NCI-H526 treated with DMSO at 0.1 percent for 48 hours (cell line): Measurements from ENCODE around the gene USF1.
"Not testable (repeated sequence)": the region's sequence is repeated elsewhere in the genome, so short reads cannot be mapped to it uniquely, and the experiment has no call there.

Experiments
- DNase-seq: peaks from one replicate; lab custom pipeline; 2025; lab: John Stamatoyannopoulos, UW

The USF1 gene

GRCh38 chr1:161079436-161080110 is 33.8 kb upstream of the USF1 start:
- no peak for DNase-seq

DNA sequence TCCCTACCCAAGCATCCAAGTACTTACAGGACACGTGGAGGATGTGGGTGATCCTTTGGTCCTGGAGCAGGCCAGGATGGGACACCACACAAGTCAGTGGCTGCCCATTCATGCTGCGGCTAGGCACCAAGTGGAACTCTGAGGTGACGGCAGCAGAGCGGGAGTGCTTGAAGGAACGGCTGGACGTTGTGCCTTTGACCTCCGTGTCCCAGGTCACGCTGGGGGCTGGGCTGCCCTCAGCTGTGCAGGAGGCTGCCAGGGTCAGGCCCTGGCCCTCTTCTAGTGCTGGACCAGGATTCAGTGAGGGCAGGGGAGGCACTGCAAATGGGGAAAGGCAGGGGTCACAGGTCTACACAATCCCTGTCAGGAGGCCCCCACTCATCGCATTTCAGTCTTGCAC is 31.6 kb upstream of the USF1 start:
- no peak for DNase-seq

DNA sequence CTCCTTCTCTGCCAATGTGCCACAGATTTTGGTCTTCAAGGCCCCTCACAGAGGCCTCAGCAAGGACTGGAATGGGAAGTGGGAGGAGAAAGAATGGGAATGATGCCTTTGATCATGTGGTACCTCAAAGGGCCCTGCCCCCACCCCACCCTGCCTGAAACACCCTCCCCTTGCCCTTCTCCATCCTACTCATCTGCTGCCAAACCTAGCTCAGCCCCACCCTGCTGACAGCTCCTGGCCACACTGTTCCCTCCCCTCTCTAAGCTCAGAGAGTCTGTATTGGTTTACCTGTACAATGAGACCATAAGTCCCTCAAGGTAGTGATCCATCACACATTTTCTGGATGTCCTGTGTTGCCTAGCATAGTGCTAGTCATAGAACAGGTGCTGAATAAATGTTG is 30.6 kb upstream of the USF1 start:
- no peak for DNase-seq

DNA sequence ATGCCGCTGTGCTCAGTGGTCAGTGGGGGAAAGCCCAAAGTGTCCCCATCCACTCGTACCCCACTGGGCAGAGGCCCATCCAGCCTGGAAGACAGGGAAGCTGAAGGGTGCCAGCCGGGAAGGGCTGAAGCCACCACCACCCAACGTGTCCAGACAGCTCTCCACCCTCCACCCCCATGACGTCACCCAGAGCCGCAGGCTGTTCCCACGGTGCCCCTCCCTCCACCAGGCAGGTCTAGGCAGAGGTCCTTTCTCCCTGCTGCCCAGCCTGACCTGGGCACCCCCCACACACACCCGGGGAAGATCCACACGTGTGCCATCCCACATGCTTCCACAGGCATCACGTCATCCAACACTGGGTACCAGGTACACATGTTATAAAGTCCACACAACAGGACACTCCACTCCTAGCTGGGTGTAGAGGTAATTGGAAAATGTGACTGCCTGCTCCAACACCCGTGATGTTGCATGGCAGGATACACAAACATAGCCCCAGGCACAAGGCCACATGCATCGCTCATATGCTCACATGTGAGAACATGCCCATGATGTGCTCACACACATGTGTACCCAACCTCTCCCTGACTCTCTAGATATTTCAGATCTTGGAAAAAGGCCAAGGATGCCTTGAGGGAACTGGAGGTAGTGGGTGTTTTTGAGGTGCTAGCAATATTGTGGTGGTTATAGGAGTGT is 29.0 kb upstream of the USF1 start:
- no peak for DNase-seq

DNA sequence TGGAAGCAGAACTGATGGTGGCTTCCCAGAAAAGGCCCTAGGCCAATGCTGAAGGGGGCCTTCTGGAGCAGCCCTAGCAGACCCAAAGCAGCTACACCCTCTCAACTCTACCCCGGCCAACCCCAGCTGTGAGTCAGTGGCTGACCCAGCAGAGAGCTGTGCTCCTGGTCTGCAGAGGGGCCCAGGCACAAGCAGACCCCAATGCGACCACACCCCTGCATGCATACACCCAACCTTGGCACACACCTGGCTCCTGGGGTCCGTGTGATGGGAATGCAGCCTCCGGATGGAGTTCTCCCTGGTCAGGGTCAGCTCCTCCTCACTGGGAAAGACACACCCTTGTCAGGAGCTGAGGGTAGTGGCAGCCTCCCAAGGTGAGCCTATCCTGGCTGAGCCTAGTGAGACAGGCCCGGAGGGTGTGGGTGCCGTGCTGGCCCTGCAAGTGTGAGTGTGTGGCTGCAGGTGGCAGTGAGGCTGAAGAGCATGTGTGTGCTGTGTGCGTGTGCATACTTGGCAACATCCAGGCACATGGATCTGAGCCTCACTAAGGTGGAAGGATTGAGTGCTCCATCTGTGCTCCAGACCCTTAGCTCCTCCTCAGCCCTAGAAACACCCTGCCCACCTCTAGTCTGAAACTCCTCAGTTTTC is 27.8 kb upstream of the USF1 start:
- no peak for DNase-seq

DNA sequence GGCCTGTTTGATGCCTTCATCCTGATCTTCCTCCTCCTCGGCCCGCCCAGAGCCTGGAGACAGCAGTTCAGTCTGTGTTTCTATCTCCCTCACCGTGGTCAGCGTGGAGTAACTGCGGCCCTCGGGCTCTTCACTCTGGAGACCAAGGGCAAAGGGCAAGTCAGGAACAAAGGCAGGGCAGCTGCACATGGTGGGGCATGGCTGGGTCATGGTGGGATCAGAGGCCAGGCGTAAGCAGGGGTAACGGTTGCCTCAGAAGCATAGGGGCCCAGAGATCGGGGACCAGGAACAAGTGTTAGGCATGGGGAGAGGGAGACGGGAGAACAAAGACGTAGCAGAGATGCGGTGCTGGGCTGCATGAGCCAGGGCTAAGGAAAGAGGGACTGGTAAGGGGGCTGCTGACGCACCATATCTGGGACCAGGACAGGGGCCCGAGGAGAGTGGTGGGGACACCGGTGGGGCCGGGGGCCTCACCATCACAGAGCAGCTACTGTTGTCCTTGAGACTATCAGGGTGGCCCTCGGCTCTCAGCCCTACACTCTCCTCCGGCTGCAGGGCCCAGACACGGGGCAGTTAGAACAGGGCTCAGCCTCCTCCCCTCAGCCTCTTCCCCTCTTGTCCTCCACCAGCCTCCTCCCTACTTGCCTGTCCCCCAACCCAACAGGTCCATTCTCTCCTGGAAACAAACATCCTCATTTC is 27.1 kb upstream of the USF1 start:
- no peak for DNase-seq

- peak; percentile 14 for DNase-seq
Measured at GRCh38 chr1:161071886-161072371, 26.2 kb upstream of the USF1 start.

DNA sequence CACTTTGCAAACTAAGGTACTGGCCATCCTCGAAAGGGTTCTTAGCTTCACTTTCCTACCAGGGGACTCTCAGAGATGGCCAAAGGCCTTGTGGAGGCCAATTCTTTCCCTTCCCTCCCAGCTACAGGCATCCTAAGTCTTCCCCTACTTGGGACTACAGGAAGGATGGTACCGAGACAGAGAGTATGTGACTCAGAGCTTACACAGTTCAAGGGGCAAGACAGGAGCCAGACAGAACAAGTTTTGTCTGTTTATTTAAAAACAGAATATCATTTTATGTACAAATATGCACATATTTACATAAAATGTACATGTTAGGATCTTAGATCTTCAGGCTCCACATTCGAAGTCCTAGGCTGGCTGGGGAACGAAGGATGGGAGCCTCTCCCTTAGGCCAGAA is 25.0 kb upstream of the USF1 start:
- no peak for DNase-seq

- no peak for DNase-seq
Measured at GRCh38 chr1:161069731-161070270, 24.0 kb upstream of the USF1 start, which contains the start of gene ARHGAP30. Gene ARHGAP30 (minus strand): TSS chr1:161069891. CDS start chr1:161069624, 267 bp downstream.

DNA sequence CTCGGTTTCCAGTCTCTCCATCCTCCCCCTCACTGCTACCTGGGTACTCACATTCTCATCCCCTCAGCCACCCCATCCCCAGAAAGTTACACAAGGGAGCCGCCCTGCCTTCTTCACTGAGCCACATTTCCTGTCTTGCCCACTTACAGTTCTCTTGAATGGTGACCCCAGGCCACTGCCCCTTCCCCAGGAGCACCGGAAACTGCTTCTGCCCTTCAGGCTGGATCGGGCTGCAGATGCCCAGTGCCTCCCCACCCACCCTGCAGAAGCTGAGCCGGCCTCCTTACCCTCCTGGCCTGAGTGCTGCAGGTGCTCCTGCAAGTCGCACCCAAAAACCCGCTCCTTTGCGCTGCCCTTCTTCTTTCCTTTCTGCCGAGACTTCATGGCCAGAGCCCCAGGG is 23.5 kb upstream of the USF1 start:
- no peak for DNase-seq

- DNase-seq: no peak
Measured at GRCh38 chr1:161068306-161069234, 22.8 kb upstream of the USF1 start.

- DNase-seq: no peak
Measured at GRCh38 chr1:161066694-161067093, 20.9 kb upstream of the USF1 start.

DNA sequence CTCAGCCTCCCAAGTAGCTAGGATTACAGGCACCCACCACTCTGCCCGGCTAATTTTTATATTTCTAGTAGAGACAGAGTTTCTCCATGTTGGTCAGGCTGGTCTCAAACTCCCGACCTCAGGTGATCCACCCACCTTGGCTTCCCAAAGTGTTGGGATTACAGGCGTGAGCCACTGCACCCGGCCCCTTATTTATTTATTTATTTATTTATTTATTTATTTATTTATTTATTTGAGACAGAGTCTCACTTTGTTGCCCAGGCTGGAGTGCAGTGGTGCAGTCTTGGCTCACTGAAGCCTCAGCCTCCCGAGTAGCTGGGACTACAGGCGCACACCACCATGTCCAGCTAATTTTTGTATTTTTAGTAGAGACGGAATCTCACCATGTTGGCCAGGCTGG is 19.9 kb upstream of the USF1 start:
- DNase-seq: not testable (repeated sequence)

GRCh38 chr1:161063936-161064335 is 18.2 kb upstream of the USF1 start:
- not testable (repeated sequence) for DNase-seq

DNA sequence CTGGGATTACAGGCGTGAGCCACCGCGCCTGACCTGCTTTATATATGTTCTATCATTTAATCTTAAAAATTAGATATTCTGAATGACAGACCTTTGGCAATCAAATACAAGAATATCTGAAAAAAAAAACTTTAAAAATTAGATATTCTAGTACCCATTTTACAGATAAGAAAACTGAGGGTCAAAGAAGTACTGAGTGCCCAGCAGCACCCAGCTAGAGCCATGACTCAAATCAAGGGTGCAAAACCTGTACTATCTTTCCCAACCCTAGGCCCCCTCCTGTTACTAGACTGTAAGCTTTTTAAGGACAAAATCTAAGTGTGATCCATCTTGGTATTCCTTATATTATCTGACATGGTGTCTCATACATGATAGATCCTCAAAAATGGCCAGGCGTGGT is 15.6 kb upstream of the USF1 start:
- no peak for DNase-seq

DNA sequence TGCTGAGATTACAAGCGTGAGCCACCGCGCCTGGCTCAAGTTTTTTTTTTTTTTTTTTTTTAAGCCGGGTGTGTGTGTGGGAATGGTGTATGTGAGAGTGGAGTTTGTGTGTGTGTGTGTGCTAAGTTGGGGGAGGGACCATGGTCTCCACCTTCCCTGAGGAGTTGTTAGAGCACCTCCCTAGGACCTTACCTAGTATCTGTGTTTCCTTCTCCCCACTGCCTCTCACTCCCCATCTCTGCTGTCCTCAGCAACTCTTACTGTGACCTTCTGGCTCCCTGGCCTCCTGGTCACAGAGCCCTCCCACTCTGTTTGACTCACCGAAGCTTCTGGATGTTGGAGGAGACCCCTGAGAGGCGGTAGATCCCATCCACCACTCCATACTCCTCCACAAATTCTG is 13.5 kb upstream of the USF1 start:
- no peak for DNase-seq

DNA sequence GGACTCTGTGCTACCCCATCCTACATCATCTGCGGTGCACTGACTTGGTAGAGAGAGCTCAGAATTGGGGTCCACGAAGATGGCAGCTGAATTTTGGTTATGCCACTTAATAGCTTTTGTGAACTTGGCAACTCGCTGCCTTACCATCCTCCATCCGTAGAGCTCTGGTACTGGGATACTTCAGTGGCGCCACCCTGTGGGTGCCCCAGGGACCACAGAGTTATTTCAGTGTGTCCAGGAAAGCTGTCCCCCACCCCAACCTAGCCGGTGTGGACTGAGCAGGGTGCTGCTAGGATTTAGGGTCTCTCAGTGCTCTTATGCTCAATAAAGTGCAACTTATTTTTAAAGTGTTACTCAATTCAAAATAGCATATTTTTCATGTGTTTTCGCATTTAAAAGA is 9.0 kb upstream of the USF1 start:
- DNase-seq: no peak

- DNase-seq: no peak
Measured at GRCh38 chr1:161054232-161054631, 8.5 kb upstream of the USF1 start.

- no peak for DNase-seq
Measured at GRCh38 chr1:161052899-161053298, 7.1 kb upstream of the USF1 start.

GRCh38 chr1:161051219-161051618 is 5.4 kb upstream of the USF1 start:
- no peak for DNase-seq
